ELF-1 (cell line): ENCODE results near the gene SLC8A2.

Experiments
- DNase-seq: peaks from one replicate; pipeline ENCODE4 v3.0.0-alpha.2; 2016; ENCODE audit warnings: low read depth, low spot score

SLC8A2 gene

GRCh38 chr19:47459477-47459876 is 12.2 kb downstream of the SLC8A2 start:
- no peak for DNase-seq

DNA sequence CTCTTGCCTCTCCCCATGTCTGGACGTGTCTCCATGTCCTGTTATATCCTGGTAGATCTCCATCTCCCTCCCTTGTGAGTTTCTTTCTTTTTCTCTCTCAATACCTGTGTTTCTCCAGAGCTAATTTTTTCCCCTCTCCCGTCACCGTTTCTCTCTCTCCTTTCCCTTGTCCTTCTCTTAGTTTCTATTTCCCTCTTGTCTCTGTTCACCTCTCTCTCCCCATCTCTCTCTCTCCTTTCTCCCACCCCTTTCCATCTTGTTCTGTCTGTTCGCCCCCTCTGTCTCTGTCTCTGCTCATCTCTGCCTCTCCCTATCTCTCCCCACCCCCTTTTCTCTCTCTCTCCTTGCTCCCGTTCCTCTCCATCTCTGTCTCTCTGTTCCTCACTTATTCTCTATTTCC is 13.0 kb downstream of the SLC8A2 start:
- no peak for DNase-seq

DNA sequence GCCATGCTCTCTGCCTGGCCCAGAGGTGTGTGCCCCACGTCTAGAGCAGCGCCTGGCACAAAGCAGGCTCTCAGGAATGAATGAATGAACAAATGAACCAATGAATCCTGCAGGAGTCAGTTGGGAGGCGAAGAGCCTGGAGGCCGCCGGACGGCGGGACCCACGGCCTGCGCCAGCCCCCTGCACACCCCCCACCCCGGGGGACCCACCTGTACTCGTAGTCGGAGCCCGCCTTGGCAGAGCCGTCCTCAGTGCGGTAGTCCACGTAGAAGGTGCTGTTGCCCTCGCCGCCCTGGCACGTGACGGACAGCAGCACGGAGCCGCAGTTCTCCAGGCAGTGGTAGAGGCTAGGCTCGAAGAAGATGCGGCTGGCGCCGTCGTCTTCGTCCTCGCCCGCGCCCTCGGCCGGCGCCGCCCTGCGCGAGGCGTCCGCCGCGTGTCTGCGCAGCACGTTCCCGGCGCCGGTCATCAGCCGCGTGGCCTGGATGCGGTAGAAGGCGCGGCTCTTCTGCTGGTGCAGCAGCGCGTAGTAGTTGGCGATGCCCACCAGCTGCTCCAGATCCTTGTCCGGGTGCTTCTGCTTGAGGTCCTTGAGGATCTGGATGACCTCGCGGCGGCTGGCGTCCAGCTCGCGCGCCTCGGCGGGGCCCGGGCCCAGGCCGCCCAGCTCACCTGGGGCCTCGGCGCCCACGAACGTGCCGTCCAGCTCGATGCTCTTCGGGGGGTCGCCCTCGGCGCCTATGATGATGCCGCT is 14.8 kb downstream of the SLC8A2 start:
- no peak for DNase-seq

GRCh38 chr19:47450478-47450877 is 21.2 kb downstream of the SLC8A2 start:
- no peak for DNase-seq

GRCh38 chr19:47448360-47448727 is 23.3 kb downstream of the SLC8A2 start:
- DNase-seq: no peak

DNA sequence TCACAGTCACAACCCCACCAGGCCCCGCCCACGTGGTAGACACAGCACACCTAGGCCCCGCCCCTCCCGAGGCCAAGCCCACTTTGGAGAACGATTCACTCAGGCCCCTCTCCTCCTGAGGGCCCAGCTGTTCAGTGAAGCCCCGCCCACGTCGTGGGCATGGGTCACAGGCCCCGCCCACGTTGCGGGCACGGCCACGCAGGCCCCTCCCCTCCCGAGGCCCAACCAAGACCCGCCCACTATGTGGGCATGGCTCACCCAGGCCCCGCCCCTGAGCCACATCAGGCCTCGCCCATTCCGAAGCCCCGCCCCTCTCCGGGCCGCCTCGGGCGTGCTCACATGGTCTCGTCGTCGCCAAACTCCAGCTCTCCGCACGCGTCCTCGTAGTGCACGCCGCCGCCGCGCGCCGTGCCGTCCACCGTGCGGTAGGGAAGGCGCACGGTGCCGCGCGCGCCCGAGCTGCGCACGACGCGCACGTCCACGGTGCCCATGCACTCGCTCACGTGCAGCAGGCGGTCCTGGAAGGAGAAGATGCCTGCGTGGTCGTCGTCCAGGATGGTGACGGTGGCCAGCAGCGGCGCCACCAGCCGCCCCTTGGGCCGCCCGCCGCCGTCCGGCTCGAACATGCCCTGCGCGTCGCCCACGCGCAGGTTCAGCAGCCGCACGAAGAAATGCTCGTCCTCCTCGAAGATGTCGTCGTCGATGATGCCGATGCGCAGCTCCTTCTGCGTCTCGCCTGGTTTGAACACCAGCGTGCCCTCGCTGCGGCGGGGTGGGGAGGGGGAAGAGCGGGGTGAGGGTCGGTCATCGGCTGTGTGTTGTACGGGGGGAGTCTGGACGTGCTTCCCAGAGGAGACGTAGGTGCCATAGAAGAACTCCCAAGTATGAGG is 24.0 kb downstream of the SLC8A2 start:
- DNase-seq: peak; percentile 98

DNA sequence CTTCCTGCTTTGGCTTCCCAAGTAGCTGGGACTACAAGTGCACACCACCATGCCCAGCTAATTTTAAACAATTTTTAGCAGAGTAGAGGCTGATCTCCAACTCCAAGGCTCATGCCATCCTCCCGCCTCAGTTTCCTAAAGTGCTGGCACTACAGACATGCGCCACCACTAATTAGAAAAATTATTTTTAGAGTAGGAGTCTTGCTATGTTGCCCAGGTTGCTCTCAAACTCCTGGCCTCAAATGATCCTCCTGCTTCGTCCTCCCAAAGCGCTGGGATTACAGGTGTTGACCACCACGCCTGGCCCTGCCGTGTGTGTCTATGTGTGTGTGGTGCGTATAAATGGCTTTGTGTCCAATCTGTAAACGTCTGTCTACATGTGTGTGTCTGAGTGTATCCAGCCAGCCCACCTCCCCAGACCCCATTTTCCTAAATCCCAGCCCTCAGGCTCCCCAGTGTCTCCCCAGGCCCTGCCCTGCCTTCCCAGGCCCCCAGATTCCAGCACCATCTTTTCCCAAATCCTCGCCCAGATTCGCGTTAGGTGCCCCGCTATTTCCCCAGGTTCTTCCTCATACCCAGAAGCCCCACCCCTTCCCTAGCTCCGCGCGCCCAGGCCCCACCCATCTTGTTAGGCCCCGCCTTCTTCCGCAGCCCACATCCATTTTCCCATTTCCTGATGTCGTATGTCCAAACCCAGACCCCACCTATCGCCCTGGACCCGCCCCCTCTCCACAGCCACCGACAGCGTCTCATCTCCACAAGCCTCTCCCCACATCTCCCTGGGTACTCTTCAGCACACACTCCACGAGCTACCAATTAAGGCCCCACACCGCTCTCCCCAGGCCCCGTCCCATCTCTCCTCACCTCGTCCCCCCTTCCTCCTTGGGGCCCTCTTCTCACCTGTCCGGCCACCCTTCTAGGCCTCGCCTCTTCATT is 24.9 kb downstream of the SLC8A2 start:
- peak; percentile 93 for DNase-seq

- no peak for DNase-seq
Measured at GRCh38 chr19:47445937-47446402, 25.7 kb downstream of the SLC8A2 start.

- no peak for DNase-seq
Measured at GRCh38 chr19:47445527-47445926, 26.2 kb downstream of the SLC8A2 start.

DNA sequence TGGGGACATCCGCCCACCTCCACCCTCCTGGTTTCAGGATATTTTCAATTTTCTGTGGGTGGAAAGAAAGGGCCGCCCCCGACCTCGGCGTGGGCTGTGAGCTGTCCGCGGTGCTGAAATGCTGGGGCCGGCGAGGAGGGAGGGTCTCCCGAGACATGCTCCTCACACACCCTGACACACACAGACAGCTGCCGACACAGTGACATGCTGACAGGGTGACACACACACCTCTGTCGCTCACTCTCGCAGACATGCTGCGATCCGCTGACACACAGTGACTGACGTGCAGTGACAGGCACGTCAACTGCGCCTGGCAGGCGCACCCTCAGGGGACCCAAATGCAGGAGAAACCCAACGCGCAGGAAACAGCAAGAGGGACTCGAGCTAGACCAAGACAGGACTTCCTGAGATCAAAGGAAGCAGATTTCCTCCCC is 27.3 kb downstream of the SLC8A2 start:
- DNase-seq: peak; percentile 71

DNA sequence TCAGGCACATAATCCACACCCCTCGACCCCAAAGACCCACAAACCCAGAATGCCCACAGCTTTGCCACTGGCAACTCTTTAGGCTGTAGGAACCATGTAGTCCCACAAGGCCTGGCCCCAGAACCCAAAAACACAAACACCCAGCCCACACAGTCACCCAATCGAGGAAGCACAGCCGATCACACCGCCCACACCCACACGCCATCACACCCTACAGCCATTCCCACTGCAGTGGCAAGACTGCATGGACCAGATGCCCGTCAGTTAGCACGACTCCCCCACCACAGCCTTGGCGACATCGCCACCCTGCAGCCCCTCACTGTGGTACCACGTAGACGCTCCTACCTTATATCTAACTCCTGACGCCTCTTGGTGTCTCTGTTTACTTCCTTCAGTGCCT is 28.4 kb downstream of the SLC8A2 start:
- DNase-seq: no peak

- no peak for DNase-seq
Measured at GRCh38 chr19:47438793-47439220, 32.9 kb downstream of the SLC8A2 start.

- DNase-seq: no peak
Measured at GRCh38 chr19:47437500-47437899, 34.2 kb downstream of the SLC8A2 start.

DNA sequence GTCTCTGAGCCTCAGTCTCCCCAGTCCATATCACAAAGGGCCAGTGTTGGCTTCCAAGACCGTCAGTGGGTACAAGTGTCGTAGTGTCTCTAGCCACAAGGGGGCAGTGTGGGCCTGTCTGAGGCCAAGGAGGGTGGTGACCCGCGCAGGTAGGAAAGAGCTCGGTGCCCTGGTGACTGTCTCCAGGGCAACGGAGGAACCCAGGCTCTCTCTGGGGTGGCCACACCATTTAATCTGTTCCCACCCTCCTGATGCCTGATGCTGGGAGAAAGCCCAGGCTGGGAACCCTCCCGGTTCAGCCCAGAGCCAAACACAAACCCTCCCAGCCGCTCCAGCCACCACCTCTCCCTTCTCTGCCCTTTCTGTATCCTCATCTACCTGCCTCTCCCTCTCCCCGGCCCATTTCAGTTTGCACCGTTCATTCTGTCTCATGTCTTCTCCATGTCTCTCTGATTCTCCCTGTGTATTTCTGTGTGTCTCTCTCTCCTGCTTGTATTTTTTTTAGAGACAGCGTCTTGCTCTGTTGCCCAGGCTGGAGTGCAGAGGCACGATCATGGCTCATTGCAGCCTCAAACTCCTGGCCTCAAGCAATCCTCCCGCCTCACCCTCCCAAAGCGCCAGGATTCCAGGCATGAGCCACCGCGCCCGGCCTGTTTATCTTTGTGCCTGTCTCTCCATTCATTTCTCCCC is 34.8 kb downstream of the SLC8A2 start:
- peak; percentile 86 for DNase-seq

GRCh38 chr19:47435883-47436417 is 35.7 kb downstream of the SLC8A2 start:
- no peak for DNase-seq

DNA sequence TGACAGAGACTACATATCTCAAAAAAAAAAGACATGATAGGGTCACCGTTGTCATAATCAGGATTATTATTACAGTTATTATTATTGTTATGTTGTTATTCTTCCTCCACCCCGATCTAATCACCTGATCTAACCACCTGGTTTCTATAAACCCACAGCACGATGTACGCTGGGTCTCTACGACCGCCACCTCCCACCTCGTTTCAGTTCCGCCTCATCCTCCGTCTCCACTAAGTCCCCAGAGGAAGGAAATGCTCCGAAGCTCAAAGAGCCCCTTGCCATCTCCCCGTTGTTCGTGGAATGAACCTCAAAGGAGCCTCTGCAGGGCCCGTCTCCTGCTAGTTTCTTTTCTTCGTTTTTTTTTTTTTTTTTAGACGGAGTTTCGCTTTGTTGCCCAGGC is 36.5 kb downstream of the SLC8A2 start:
- DNase-seq: no peak

- no peak for DNase-seq
Measured at GRCh38 chr19:47434088-47434487, 37.6 kb downstream of the SLC8A2 start.

DNA sequence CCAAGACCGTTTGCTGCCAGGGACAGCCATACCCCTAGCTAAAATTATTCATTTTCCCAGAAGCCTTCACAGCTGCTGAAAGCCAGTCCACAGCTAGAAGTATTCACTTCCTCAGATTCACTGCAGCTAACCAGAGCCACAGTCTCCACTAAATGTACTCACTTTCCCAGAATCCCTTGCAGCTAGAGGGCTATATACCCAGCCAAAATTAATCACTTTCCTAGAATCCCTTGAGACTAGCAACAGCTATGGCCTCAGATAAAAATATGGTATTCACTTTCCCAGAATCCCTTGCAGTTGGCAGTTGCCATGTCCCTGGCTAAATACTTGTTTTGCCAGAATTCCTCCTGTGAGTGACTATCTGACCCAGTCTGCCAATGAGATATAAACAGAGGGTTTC is 38.6 kb downstream of the SLC8A2 start:
- no peak for DNase-seq

- DNase-seq: no peak
Measured at GRCh38 chr19:47432499-47432898, 39.2 kb downstream of the SLC8A2 start.

DNA sequence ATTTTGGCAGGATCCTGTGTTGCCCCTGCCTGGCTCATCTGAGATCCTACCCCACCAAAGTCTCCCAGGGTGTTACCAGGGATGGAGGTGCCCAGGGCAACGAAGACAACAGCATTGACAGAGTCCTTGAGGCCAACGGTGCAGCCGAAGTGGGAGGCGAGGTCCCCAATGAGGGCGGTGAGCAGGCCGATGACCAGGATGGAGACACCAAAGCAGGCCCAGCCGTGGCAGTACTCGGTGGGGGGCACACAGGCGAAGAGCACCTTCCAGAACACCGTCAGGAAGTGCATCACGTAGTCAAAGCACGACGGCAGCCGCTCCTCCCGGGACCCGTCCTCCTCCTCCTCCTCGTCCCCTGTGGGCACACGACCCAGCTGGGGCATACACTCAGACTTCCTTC is 39.6 kb downstream of the SLC8A2 start:
- no peak for DNase-seq
